ENCODE results near the gene RBBP5. TPM values are rescaled to one million over a fixed set of nuclear protein-coding genes. Genes with fewer than 3 reads are reported as not detected.

Gene RBBP5, protein sequence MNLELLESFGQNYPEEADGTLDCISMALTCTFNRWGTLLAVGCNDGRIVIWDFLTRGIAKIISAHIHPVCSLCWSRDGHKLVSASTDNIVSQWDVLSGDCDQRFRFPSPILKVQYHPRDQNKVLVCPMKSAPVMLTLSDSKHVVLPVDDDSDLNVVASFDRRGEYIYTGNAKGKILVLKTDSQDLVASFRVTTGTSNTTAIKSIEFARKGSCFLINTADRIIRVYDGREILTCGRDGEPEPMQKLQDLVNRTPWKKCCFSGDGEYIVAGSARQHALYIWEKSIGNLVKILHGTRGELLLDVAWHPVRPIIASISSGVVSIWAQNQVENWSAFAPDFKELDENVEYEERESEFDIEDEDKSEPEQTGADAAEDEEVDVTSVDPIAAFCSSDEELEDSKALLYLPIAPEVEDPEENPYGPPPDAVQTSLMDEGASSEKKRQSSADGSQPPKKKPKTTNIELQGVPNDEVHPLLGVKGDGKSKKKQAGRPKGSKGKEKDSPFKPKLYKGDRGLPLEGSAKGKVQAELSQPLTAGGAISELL
- total RNA-seq = 12.4 to 14.4 TPM (median 13.6 TPM) in 3 replicates
- long read RNA-seq, full-length matches to known transcripts = 13 of 17 reads
- long read RNA-seq, partial matches to known transcripts = 0 of 17 reads
- long read RNA-seq, other reads (novel, unspliced or antisense) = 4 of 17 reads

- TF ChIP-seq, protein P1, sequence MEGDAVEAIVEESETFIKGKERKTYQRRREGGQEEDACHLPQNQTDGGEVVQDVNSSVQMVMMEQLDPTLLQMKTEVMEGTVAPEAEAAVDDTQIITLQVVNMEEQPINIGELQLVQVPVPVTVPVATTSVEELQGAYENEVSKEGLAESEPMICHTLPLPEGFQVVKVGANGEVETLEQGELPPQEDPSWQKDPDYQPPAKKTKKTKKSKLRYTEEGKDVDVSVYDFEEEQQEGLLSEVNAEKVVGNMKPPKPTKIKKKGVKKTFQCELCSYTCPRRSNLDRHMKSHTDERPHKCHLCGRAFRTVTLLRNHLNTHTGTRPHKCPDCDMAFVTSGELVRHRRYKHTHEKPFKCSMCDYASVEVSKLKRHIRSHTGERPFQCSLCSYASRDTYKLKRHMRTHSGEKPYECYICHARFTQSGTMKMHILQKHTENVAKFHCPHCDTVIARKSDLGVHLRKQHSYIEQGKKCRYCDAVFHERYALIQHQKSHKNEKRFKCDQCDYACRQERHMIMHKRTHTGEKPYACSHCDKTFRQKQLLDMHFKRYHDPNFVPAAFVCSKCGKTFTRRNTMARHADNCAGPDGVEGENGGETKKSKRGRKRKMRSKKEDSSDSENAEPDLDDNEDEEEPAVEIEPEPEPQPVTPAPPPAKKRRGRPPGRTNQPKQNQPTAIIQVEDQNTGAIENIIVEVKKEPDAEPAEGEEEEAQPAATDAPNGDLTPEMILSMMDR (IDR thresholded peaks at IDR 0.05) = peak; percentile 80
- peaks cover 2% of the 10 kb centered on the region for H3K36me3 Mint-ChIP-seq (ENCODE audit: low read depth)
- H3K27ac Mint-ChIP-seq (ENCODE audit: unreplicated experiment) = peak within 1 kb of the TSS; percentile 99
- peaks cover 36% of the 10 kb centered on the region for H3K4me1 Mint-ChIP-seq (ENCODE audit: low read depth)
- peak within 1 kb of the TSS; percentile 96 for H3K4me3 Mint-ChIP-seq (ENCODE audit: unreplicated experiment)
- peak; percentile 95 for DNase-seq (ENCODE audit: low spot score)
- no peaks in the 10 kb centered on the region for H3K9me3 Mint-ChIP-seq (ENCODE audit: low read depth)
- H3K27me3 Mint-ChIP-seq (ENCODE audit: low read depth) = no peaks in the 10 kb centered on the region
Measured at GRCh38 chr1:205121660-205122488, at the start of gene RBBP5. RBBP5 (minus strand) TSS chr1:205121978; CDS start chr1:205121873, 105 bp downstream.

GRCh38 chr1:205171369-205171768, 49.6 kb upstream of the RBBP5 start:
- Mint-ChIP-seq H3K27ac (ENCODE audit: unreplicated experiment) (peak overlapping the region; percentile 1), H3K9me3 (ENCODE audit: low read depth) (no peaks in the 10 kb centered on the region), H3K4me3 (ENCODE audit: unreplicated experiment) (no peak overlapping the region), H3K27me3 (ENCODE audit: low read depth) (no peaks in the 10 kb centered on the region), H3K36me3 (ENCODE audit: low read depth) (peaks cover 14% of the 10 kb centered on the region), H3K4me1 (ENCODE audit: low read depth) (peaks cover 27% of the 10 kb centered on the region)
- TF ChIP-seq, protein P1 (IDR thresholded peaks at IDR 0.05) = no peak
- DNase-seq (ENCODE audit: low spot score) = no peak

DNA sequence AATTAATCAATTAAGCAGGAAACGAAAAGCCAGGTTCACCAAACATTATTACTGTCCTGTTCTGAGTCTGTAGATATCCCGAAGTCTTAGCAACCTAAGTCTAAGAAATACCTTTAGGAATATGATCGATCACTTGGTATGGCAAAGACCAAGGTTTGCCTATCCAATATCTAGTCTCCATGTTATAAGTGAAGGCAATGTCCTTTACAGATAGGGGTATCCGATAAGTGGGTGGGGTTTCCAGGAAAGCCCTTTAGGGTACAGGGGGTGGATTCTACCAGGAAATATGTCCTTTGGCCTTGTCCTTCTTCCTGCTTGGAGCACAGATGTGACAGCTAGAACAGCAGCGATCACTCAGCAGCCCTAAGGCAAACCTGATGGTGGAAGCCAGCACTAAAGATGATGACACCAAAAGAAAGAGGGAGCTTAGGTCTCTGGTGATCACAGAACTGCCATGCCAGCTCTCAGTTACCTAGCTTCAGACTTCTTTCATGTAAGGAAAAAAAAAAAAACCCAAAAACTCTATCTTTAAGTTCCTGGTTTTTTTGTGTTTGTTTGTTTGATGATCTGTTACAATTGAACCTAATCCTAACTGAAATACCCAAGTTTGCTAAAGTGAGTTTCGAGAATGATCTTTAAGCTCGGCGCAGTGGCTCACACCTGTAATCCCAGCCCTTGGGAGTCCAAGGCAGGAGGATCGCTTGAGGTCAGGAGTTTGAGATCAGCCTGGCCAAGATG, 48.9 kb upstream of the RBBP5 start:
- Mint-ChIP-seq H3K4me1 (ENCODE audit: low read depth) (peaks cover 22% of the 10 kb centered on the region), H3K4me3 (ENCODE audit: unreplicated experiment) (no peak overlapping the region), H3K27ac (ENCODE audit: unreplicated experiment) (no peak overlapping the region), H3K27me3 (ENCODE audit: low read depth) (no peaks in the 10 kb centered on the region), H3K36me3 (ENCODE audit: low read depth) (peaks cover 14% of the 10 kb centered on the region), H3K9me3 (ENCODE audit: low read depth) (no peaks in the 10 kb centered on the region)
- no peak for DNase-seq (ENCODE audit: low spot score)
- TF ChIP-seq, protein P1 (IDR thresholded peaks at IDR 0.05) = no peak

DNA sequence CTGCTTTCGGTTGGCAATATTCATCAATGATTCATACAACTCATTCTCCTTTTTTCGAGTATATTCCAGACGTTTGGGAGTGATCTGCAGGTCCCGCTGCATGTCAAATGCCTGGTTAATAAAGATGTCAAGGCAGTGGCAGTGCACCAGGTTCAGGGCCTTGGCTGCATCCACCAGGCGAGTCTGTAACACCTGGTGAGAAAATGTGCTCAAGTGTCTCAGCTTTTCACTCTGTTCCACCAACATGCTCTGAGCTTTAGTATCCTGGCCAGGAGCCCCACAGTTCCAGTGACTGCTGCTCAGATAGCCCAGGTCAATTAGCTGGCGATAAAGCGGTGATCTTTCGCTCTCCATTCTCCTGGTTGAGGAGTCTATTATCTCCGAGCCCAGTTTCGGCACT, 47.5 kb upstream of the RBBP5 start:
- DNase-seq (ENCODE audit: low spot score) = no peak
- TF ChIP-seq, protein P1 (IDR thresholded peaks at IDR 0.05) = no peak
- Mint-ChIP-seq H3K27ac (ENCODE audit: unreplicated experiment) (no peak overlapping the region), H3K36me3 (ENCODE audit: low read depth) (peaks cover 16% of the 10 kb centered on the region), H3K4me1 (ENCODE audit: low read depth) (peaks cover 15% of the 10 kb centered on the region), H3K27me3 (ENCODE audit: low read depth) (no peaks in the 10 kb centered on the region), H3K4me3 (ENCODE audit: unreplicated experiment) (no peak overlapping the region), H3K9me3 (ENCODE audit: low read depth) (no peaks in the 10 kb centered on the region)
